Stimulated activated CD4-positive, alpha-beta T cell treated with anti-CD3 and anti-CD28 coated beads, Interleukin-1b, Interleukin-23, amount 100 ng/mL, for 24 hours (primary cell): ENCODE measurements around the gene NT5DC3.

Experiments
- DNase-seq, 4 experiments: peaks; one replicate each; pipeline ENCODE4 v3.0.0-alpha.2; 2020; ENCODE audit warnings: low read depth in 4 of 4, low spot score in 1 of 4

Gene NT5DC3

GRCh38 chr12:103756443-103756842, 84.6 kb downstream of the NT5DC3 start:
- no peak for DNase-seq

DNA sequence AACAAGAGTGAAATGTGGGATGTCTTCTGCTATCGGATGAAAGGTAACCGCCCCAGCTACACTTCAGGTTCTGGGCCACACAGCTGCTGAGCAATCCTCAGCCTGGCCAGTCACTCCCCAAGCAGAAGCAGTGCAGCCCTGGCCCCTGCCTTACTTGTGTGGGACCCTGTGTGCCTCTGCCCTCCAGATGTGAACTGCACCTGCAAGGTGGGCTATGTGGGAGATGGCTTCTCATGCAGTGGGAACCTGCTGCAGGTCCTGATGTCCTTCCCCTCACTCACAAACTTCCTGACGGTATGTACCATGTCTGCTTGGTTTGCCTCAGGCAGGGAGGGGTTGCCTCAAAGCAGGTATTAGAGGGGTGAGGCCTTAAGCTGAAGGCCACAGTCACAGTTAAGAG, 85.6 kb downstream of the NT5DC3 start:
- DNase-seq = no peak

DNA sequence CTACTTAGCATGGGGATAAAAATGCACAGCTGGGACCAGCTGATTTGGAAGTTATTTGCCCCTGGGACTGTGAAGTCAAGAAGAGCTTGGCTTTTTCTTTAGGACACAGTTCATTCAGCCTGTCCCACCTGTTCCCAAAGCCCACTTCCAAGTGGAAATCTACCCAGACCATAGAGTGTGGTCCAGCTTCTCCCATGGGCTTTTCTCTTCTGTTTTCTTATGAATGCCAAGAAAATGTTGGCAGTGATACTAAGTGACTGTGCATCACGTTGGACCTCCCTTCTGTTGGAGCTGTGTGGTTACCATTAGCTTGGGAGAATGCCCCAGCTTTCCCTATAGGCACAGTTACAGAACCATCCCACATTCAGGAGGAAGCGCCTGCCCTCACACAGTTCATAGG, 89.4 kb downstream of the NT5DC3 start:
- no peak for DNase-seq

DNA sequence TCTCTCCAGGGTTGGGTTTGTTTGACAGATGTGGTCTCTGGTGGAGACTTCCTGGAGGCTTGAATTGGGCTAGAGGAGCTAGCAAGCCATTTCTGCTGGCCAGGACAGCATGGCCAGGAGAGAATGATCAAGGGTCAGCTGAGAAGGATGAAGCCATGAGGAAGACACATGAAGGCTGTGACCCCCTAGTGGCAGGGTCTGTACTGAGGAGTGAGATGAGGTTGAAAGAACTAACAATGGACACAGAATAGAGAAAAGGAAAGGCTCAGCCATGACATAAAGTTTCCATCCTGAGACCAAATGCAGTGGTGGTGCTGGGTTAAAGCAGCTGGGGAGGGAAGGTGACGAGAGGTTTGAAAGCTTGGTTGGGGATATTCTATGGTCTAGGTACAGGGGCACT, 89.9 kb downstream of the NT5DC3 start:
- DNase-seq = no peak

DNA sequence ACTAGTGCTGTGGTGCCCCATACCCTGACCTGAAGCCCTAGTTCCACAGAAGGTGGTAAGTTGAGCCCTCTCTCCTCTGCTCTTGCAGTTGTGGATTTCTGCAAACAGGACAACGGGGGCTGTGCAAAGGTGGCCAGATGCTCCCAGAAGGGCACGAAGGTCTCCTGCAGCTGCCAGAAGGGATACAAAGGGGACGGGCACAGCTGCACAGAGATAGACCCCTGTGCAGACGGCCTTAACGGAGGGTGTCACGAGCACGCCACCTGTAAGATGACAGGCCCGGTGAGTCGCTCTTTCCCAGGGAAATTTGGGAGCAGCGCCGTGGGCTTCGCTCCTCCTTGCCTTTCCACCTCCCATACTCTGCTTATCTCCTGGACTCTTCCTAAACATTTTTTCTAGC, 92.2 kb downstream of the NT5DC3 start:
- no peak for DNase-seq

DNA sequence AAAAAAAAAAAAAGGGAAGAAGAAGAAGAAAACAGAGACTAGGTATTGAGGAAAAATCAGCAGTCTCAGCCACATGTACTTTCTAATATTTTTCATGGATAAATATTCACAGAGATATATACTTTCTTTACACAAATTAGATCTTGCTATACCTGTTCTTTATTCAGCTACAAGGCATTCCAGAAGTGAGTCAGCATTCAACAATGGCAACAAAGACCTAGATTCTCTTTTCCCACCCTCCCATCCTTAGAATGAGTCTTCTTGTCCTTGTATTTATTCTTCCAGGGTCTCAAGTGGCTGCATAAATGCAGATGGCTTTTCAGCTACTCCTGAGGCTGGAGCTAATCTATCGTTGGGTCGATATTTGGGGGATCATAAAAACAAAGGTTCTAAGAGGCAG, 93.0 kb downstream of the NT5DC3 start:
- no peak for DNase-seq

DNA sequence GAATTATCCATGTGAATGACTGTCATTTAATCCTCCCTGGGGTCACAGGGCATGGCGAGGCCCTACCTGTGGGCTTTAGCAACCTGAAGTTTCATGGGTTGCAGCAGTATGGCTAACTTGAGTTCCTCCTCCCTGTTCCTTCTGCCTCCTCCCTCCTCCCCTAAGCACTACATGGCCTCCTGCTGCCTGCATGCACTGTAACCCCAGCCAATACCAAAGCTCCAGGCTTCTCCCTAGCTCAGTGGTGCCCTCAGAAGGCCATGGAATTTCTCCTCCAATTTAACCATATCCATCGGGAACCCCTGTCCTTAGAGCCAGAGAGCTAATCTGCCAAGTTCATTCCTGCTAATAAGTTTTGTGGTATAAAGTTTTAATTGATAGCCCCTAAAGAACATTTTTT, 95.1 kb downstream of the NT5DC3 start:
- DNase-seq = no peak

DNA sequence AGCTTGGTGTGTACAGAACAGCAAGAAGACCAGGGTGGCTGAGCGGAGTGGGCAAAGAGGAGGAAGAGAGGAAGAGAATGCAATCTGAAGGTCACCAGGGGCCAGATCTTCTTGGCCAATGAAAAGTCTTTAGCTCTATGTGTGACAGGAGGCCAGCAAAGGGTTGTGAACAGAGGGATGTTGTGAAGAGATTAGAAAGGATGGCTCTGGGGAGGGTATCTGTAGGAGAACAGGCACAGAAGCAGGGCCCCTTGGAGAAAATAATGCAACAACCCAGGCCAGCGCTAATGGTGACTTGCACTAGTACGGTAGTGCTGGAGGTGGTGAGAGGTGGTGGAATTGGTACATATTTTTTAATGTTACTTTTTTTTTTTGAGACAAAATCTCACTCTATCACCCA, 97.2 kb downstream of the NT5DC3 start:
- no peak for DNase-seq

DNA sequence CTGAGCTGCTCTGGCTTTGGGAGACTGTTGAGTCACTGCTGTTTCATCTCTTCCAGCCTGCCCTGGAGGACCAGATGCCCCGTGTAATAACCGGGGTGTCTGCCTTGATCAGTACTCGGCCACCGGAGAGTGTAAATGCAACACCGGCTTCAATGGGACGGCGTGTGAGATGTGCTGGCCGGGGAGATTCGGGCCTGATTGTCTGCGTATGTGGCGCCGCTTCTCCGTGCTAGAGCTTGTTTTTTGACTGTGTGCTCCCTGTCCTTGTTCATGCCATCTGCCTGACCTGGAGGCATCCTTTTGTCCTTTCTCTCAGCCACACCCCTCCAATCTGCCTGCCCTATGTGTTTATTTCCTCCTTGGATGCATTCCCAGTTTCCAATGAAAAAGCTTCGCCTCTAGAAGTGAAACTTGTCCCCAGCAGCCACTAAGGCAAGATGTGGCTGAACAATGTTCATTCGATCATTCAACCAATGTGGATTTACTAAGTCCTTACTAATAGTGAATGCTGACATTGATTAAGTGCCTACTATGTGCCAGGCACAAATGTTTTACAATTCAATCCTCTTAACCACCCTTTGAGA, 98.6 kb downstream of the NT5DC3 start:
- DNase-seq = no peak

- no peak for DNase-seq
Observed at GRCh38 chr12:103737881-103738280, 103.2 kb downstream of the NT5DC3 start.

DNA sequence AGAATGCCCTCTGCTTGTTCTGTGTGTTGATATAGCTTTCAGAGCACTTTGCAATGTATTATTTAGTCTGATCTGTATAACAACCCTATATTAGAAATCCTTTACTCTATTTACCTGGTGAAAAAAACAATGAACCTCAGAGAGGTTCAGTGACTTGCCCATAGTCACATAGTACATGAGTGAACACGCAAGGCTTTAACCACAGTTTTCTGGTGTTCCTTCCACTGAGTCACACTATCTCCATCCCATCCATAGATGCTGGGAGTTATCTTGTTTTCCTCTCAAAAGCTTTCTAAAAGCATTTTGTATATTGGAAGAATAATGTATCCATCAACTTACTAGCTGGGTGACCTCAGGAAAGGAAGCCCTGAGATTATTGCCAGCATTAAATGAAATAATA, 104.5 kb downstream of the NT5DC3 start:
- DNase-seq = no peak

DNA sequence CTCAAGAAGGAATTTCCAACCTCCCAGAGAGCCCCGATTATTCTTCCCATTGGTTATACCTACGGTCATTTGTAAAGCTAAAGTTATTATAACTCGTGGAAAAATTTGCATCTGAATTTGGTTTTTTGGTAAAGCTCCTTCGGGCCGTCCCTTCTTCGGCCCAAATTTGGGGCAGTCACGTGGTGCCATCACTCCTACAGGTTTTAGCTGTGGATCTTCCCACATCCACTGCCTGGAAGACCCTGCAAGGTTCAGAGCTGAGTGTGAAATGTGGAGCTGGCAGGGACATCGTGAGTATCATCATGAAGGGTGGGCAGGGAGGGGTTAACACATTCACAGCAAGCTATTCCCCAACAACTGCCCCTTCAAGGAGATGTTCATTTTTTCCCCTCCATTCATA, 105.7 kb downstream of the NT5DC3 start:
- DNase-seq = no peak

- DNase-seq = no peak
Observed at GRCh38 chr12:103734863-103735262, 106.2 kb downstream of the NT5DC3 start.

DNA sequence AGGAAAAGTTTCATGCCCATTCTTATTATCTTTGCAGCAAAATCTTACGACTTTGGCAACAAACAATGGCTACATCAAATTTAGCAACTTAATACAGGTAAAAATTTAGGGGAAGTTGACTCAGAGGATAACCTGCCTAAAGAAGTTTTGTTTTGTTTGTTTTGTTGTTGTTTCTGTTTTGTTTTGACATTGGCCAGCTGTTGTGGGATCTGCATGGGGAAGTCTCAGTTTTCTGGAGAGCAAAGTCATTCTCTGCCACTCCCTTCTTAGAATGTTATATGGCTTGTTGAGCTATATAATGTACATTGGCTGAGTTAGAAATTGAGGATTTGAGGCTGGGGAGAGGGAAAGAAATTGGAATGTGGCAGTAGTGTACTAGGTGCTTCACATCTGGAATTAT, 109.5 kb downstream of the NT5DC3 start:
- DNase-seq = no peak

DNA sequence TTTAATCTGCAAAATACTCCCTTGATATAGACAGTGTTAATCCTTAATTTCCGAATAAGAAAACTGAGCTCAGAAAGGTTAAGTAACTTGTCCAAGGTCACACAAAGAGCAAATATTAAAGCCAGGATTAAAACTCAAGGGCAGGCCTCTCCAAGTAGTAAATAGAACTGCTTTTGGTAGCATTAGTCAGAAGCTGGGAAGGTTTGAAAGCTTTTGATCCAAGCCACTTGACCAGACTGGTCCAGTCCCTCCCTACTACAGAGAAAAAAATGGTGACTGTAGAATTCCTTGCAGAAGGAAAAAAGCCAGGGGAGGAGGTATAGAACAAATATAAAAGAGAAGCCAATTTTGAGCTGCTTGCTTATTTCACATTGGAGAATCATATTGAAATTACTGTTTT, 111.5 kb downstream of the NT5DC3 start:
- no peak for DNase-seq

DNA sequence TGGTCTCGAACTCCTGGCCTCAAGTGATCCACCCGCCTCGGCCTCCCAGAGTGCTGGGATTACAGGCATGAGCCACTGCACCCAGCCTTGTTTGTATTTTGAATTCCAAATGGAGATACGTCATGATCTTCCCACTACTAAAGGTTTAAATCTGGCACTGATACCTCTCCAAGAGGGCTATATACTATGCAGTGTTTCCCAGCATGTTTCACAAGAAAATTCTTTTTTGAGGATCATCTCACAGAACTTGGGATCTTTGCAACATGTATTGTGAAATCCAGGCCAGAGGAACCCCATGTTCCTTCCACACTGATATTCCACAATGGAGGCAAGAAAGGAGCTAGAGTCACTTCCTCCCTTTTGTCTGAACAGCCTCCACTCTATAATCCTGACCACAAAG, 112.7 kb downstream of the NT5DC3 start:
- no peak for DNase-seq

DNA sequence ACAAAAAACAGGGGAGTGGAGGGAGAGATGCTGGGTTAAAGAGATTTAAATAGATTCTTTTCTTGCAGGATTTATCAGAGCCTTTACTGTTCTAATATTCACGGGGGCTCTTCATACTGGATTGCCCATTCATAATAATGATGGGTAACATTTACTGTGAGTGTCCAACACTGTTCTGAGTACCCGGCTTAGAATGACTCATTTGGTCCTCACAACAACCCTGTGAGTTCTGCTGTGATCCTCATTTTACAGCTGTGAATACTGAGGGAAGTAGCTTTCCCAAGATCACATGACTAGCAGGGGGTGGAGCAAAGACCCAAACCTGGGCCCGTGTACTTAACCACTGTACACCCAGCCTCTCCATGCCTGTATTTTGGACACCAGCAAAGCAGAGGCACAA, 113.4 kb downstream of the NT5DC3 start:
- no peak for DNase-seq

DNA sequence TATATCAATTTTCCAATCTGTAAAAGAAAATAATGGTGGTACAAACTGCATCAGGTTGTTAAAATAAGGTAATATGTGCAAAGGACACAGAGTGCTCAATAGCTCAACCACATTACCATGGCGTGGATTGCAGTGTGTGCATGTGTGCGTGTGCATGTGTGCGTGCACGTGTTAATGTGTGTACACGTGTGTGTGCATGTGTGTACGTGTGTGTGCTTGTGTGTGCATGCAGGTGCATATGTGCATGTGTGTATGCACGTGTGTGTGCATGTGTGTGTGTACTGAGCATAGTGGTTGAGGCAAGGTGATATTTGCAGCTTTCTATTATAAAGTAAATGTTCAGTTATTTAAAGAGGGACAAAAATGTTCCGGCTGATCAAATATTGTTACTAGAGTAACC, 115.6 kb downstream of the NT5DC3 start:
- DNase-seq = no peak
